H9 (cell line): ENCODE results near the gene ZNF317. TPM values are rescaled to one million over a fixed set of nuclear protein-coding genes. Genes with fewer than 3 reads are reported as not detected.

ENCODE experiments used
- DNase-seq: peaks from one replicate; pipeline ENCODE4 v3.0.0-alpha.2; 2017
- H2AFZ ChIP-seq: one replicate; pipeline ENCODE4 v1.6.1; 2013; ENCODE audit warnings: mild to moderate bottlenecking, low read length, control low read depth, moderate library complexity
- H2AK5ac ChIP-seq: 2 replicates; pipeline ENCODE4 v1.6.1; 2013; ENCODE audit warnings: low read length, control low read depth, mixed read lengths; ENCODE audit not compliant: insufficient read length
- H2BK120ac ChIP-seq: one replicate; pipeline ENCODE4 v1.6.1; 2013; ENCODE audit warnings: low read depth, mild to moderate bottlenecking, low read length, control low read depth, inconsistent platforms; ENCODE audit not compliant: poor library complexity, severe bottlenecking
- H2BK12ac ChIP-seq: 2 replicates; pipeline ENCODE4 v1.6.1; 2013; ENCODE audit warnings: low read length, control low read depth, mixed read lengths, low read depth; ENCODE audit not compliant: insufficient read length
- H2BK15ac ChIP-seq: 2 replicates; pipeline ENCODE4 v1.6.1; 2013; ENCODE audit warnings: low read depth, low read length, control low read depth
- H2BK20ac ChIP-seq: one replicate; pipeline ENCODE4 v1.6.1; 2013; ENCODE audit warnings: low read depth, mild to moderate bottlenecking, low read length, control low read depth, inconsistent platforms; ENCODE audit not compliant: poor library complexity, severe bottlenecking
- H2BK5ac ChIP-seq: 2 replicates; pipeline ENCODE4 v1.6.1; 2013; ENCODE audit warnings: low read length, control low read depth, mixed read lengths; ENCODE audit not compliant: insufficient read length
- H3K14ac ChIP-seq: 2 replicates; pipeline ENCODE4 v1.6.1; 2013; ENCODE audit warnings: low read length, control low read depth; ENCODE audit not compliant: insufficient read depth
- H3K18ac ChIP-seq: 2 replicates; pipeline ENCODE4 v1.6.1; 2013; ENCODE audit warnings: low read depth, mild to moderate bottlenecking, mixed read lengths, low read length, control low read depth; ENCODE audit not compliant: insufficient read length
- H3K23ac ChIP-seq: 2 replicates; pipeline ENCODE4 v1.6.1; 2013; ENCODE audit warnings: low read length, control low read depth, mixed read lengths, low read depth; ENCODE audit not compliant: insufficient read length
- H3K23me2 ChIP-seq: 2 replicates; pipeline ENCODE4 v1.6.1; 2013; ENCODE audit warnings: low read depth, mild to moderate bottlenecking, mixed read lengths, low read length, control low read depth; ENCODE audit not compliant: insufficient read length, poor library complexity, severe bottlenecking
- H3K27ac ChIP-seq: 2 replicates; pipeline ENCODE4 v1.5.1; 2013; ENCODE audit warnings: low read length, control low read depth, mixed read lengths, low read depth; ENCODE audit not compliant: insufficient read length
- H3K27me3 ChIP-seq: 2 replicates; pipeline ENCODE4 v1.6.1; 2013; ENCODE audit warnings: low read length, control low read depth, inconsistent platforms; ENCODE audit not compliant: insufficient read depth
- H3K4ac ChIP-seq: 2 replicates; pipeline ENCODE4 v1.6.1; 2013; ENCODE audit warnings: low read depth, mild to moderate bottlenecking, control low read depth, inconsistent platforms, low read length, moderate library complexity
- H3K4me1 ChIP-seq: 2 replicates; pipeline ENCODE4 v1.6.1; 2013; ENCODE audit warnings: low read length, control low read depth, inconsistent platforms; ENCODE audit not compliant: insufficient read depth
- H3K4me2 ChIP-seq: 2 replicates; pipeline ENCODE4 v1.6.1; 2013; ENCODE audit warnings: low read length, control low read depth, mixed read lengths; ENCODE audit not compliant: insufficient read length, insufficient read depth
- H3K56ac ChIP-seq: 2 replicates; pipeline ENCODE4 v1.6.1; 2013; ENCODE audit warnings: low read depth, mild to moderate bottlenecking, mixed read lengths, low read length, control low read depth; ENCODE audit not compliant: insufficient read length
- H3K79me1 ChIP-seq: 2 replicates; pipeline ENCODE4 v1.6.1; 2013; ENCODE audit warnings: low read depth, mild to moderate bottlenecking, moderate library complexity, low read length, control low read depth, inconsistent platforms; ENCODE audit not compliant: insufficient read depth, poor library complexity, severe bottlenecking
- H3K79me2 ChIP-seq: 2 replicates; pipeline ENCODE4 v1.6.1; 2013; ENCODE audit warnings: low read length, control low read depth, inconsistent platforms; ENCODE audit not compliant: insufficient read depth
- H3K9ac ChIP-seq: 2 replicates; pipeline ENCODE4 v1.6.1; 2013; ENCODE audit warnings: low read length, control low read depth, mixed read lengths; ENCODE audit not compliant: insufficient read length; ENCODE audit errors: extremely low read depth
- H3K9me3 ChIP-seq: one replicate; pipeline ENCODE4 v1.6.1; 2013; ENCODE audit warnings: low read depth, low read length, inconsistent platforms; ENCODE audit not compliant: control insufficient read depth
- H3T11ph ChIP-seq: one replicate; pipeline ENCODE4 v1.6.1; 2013; ENCODE audit warnings: mild to moderate bottlenecking, low read length, control low read depth, inconsistent platforms
- H4K20me1 ChIP-seq: one replicate; pipeline ENCODE4 v1.6.1; 2013; ENCODE audit not compliant: control insufficient read depth, insufficient read length, insufficient read depth
- H4K5ac ChIP-seq: 2 replicates; pipeline ENCODE4 v1.6.1; 2013; ENCODE audit warnings: low read depth, mild to moderate bottlenecking, mixed read lengths, low read length, control low read depth; ENCODE audit not compliant: insufficient read length
- H4K8ac ChIP-seq: replicated peaks from 2 replicates; pipeline ENCODE4 v1.6.1; 2013; ENCODE audit warnings: low read length, control low read depth, mixed read lengths, low read depth; ENCODE audit not compliant: insufficient read length
- H4K91ac ChIP-seq: 2 replicates; pipeline ENCODE4 v1.6.1; 2013; ENCODE audit warnings: low read depth, mild to moderate bottlenecking, moderate library complexity, mixed read lengths, low read length, control low read depth; ENCODE audit not compliant: insufficient read length
- H3K27ac Mint-ChIP-seq, 3 experiments: 2 replicates in 2 of 3; 3 replicates in 1 of 3; pipeline ENCODE4 v1.8.0; 2020 to 2021; ENCODE audit warnings: mixed read lengths in 3 of 3, mild to moderate bottlenecking in 1 of 3, moderate library complexity in 1 of 3
- H3K27me3 Mint-ChIP-seq: 2 replicates; pipeline ENCODE4 v1.8.0; 2021; ENCODE audit warnings: low read depth, mild to moderate bottlenecking, moderate library complexity, mixed read lengths
- H3K36me3 Mint-ChIP-seq, 3 experiments: 2 replicates in 2 of 3; 3 replicates in 1 of 3; pipeline ENCODE4 v1.8.0; 2020 to 2021; ENCODE audit warnings: low read depth in 3 of 3, mixed read lengths in 3 of 3; ENCODE audit not compliant: insufficient read depth in 1 of 3
- H3K4me1 Mint-ChIP-seq, 2 experiments: 2 replicates each; pipeline ENCODE4 v1.8.0; 2020; ENCODE audit warnings: mixed read lengths in 2 of 2
- H3K4me3 Mint-ChIP-seq, 2 experiments: 2 replicates in 1 of 2; 3 replicates in 1 of 2; pipeline ENCODE4 v1.8.0; 2020 to 2021; ENCODE audit warnings: mild to moderate bottlenecking in 2 of 2, mixed read lengths in 2 of 2, moderate library complexity in 1 of 2
- H3K9me3 Mint-ChIP-seq, 2 experiments: 2 replicates in 1 of 2; 3 replicates in 1 of 2; pipeline ENCODE4 v1.8.0; 2020; ENCODE audit warnings: mild to moderate bottlenecking in 2 of 2, mixed read lengths in 2 of 2, moderate library complexity in 1 of 2
- WGBS: extraction: QIAGEN DNeasy Blood & Tissue Kit; methylation state at CpG from one replicate; pipeline ENCODE4 v1.1.7; 2013; ENCODE audit warnings: missing lambda C conversion rate, low lambda C conversion rate, mixed read lengths; ENCODE audit not compliant: insufficient read length; ENCODE audit errors: extremely low coverage; 5-methylcytosine and 5-hydroxymethylcytosine counted together
- total RNA-seq: library from RNA; stranded (reverse); gene quantifications from 2 replicates; pipeline ENCODE4 v1.2.1, GENCODE V29; 2021
- TF ChIP-seq, protein P1 (sequence below): fragments of 200-600 bp; sonication (generic); conservative IDR thresholded peaks from 3 replicates; pipeline ENCODE4 v1.8.0; 2021; ENCODE audit warnings: antibody characterized with exemption, mild to moderate bottlenecking

The ZNF317 gene
- total RNA-seq, 1 experiment from 2014 or later, result 52.8 TPM

DNA sequence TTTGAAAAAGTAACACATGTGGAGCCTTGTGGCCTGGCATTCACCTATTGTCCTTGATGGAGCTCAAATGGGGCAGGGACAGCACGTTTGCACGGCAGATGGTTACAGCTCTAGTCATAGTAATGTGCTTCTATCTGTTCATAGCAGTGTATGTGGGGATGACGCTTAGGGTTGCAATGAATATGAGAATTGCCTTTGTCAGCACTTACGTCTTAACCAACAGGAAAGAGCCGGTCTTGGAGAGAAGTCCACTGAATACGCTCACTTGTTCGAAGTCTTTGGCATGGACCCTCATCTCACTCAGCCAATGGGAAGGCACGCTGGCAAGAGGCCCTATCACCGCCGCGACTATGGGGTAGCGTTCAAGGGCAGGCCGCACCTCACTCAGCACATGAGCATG, 19.7 kb downstream of the ZNF317 start:
- Histone ChIP-seq H3K9me3 (peaks cover 7% of the 10 kb centered on the region), H3K27me3 (no peaks in the 10 kb centered on the region), H3K79me1 (peaks cover 19% of the 10 kb centered on the region), H3K4me1 (no peaks in the 10 kb centered on the region), H3T11ph (no peak overlapping the region), H2AFZ (no peak overlapping the region), H3K23me2 (no peaks in the 10 kb centered on the region), H2BK120ac (no peak overlapping the region), H3K4me2 (no peak overlapping the region), H4K8ac (no peak overlapping the region), H4K5ac (no peak overlapping the region), H3K56ac (no peak overlapping the region), H3K9ac (no peak overlapping the region), H4K20me1 (no peaks in the 10 kb centered on the region), H3K4ac (no peak overlapping the region), H3K14ac (no peak overlapping the region), H2BK15ac (no peak overlapping the region), H4K91ac (no peak overlapping the region), H3K18ac (no peak overlapping the region), H3K23ac (no peak overlapping the region), H2BK5ac (no peak overlapping the region), H2BK20ac (no peak overlapping the region), H2BK12ac (no peak overlapping the region), H3K27ac (no peak overlapping the region), H3K79me2 (peaks cover 13% of the 10 kb centered on the region; the same call in 1 of the 2 replicates), H2AK5ac (no peak overlapping the region)
- no peaks in the 10 kb centered on the region; the same call in 1 of the 2 replicates for H3K27me3 Mint-ChIP-seq
- DNase-seq, result no peak
- H3K9me3 Mint-ChIP-seq, result peaks cover 31 to 67% of the 10 kb centered on the region in 2 experiments
- TF ChIP-seq, protein P1, sequence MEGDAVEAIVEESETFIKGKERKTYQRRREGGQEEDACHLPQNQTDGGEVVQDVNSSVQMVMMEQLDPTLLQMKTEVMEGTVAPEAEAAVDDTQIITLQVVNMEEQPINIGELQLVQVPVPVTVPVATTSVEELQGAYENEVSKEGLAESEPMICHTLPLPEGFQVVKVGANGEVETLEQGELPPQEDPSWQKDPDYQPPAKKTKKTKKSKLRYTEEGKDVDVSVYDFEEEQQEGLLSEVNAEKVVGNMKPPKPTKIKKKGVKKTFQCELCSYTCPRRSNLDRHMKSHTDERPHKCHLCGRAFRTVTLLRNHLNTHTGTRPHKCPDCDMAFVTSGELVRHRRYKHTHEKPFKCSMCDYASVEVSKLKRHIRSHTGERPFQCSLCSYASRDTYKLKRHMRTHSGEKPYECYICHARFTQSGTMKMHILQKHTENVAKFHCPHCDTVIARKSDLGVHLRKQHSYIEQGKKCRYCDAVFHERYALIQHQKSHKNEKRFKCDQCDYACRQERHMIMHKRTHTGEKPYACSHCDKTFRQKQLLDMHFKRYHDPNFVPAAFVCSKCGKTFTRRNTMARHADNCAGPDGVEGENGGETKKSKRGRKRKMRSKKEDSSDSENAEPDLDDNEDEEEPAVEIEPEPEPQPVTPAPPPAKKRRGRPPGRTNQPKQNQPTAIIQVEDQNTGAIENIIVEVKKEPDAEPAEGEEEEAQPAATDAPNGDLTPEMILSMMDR, result no peak
- peak overlapping the region in 1 of 3 experiments; percentile 46; a peak in 1 of 7 replicates for H3K27ac Mint-ChIP-seq
- no peak overlapping the region for H3K4me3 Mint-ChIP-seq
- peaks cover 91 to 95% (median 93%) of the 10 kb centered on the region in 3 experiments for H3K36me3 Mint-ChIP-seq
- no peaks in the 10 kb centered on the region for H3K4me1 Mint-ChIP-seq
- WGBS, result no CpG with 5 or more reads among the region's 13 CpGs
